Body of pancreas (tissue), 4 donors: ENCODE measurements around the gene KRT86.

Source experiments
- CTCF ChIP-seq, 7 experiments: fragments of 450-650 bp in 4 of 7; fragments of 200-600 bp in 3 of 7; sonication (generic) in 3 of 7; IDR thresholded peaks; one replicate each; pipeline ENCODE4 v1.5.1; 2016 to 2019; ENCODE audit warnings: antibody characterized with exemption in 7 of 7
- POLR2A ChIP-seq, 3 donors: fragments of 450-650 bp; IDR thresholded peaks; one replicate each; pipeline ENCODE4 v1.6.1; 2016; ENCODE audit warnings: antibody characterized with exemption in 3 of 3, mild to moderate bottlenecking in 2 of 3

- no peak for TF ChIP-seq CTCF (IDR thresholded peaks at IDR 0.05)
- TF ChIP-seq POLR2A (IDR thresholded peaks at IDR 0.05) = no peak
These were observed 53.5 kb downstream of the KRT86 start for GRCh38 chr12:52327830-52328500.
